Esophagus squamous epithelium (tissue), 5 donors: ENCODE data around the gene PTPN1. TPM values are rescaled to one million over a fixed set of nuclear protein-coding genes. Genes with fewer than 3 reads are reported as not detected.
A peak's percentile ranks its signal among the peaks of the same experiment; 100 is the strongest.

Source experiments
- DNase-seq: peaks from one replicate; lab custom pipeline; 2025; lab: John Stamatoyannopoulos, UW
- H3K27ac ChIP-seq, 4 donors: fragments of 200-600 bp; sonication (generic); one replicate each; pipeline ENCODE4 v1.5.1; 2016 to 2019; ENCODE audit warnings: mild to moderate bottlenecking in 1 of 4
- H3K27me3 ChIP-seq, 4 donors: fragments of 200-600 bp; sonication (generic); 1 replicate in 3 of 4; 2 replicates in 1 of 4; pipeline versions ENCODE4 v1.5.1 to v1.6.0; 2017 to 2021; ENCODE audit warnings: antibody characterized with exemption in 1 of 4
- H3K36me3 ChIP-seq, 3 donors: fragments of 200-600 bp; sonication (generic); one replicate each; pipeline ENCODE4 v1.5.1; 2016 to 2019
- H3K4me1 ChIP-seq, 3 donors: fragments of 200-600 bp; sonication (generic); one replicate each; pipeline ENCODE4 v1.5.1; 2017 to 2019
- H3K4me3 ChIP-seq, 4 donors: fragments of 200-600 bp; sonication (generic); 1 replicate in 3 of 4; 2 replicates in 1 of 4; pipeline ENCODE4 v1.5.1; 2016 to 2019; ENCODE audit warnings: mild to moderate bottlenecking in 2 of 4, moderate library complexity in 1 of 4
- H3K9me3 ChIP-seq, 3 donors: fragments of 200-600 bp; sonication (generic); one replicate each; pipeline ENCODE4 v1.5.1; 2016 to 2019
- POLR2A ChIP-seq, 4 donors: fragments of 450-650 bp; IDR thresholded peaks; one replicate each; pipeline ENCODE4 v1.6.1; 2017; ENCODE audit warnings: antibody characterized with exemption in 4 of 4, mild to moderate bottlenecking in 4 of 4, moderate library complexity in 3 of 4
- WGBS, 2 donors: methylation state at CpG; one replicate each; pipeline ENCODE4 v1.1.5; 2018; 5-methylcytosine and 5-hydroxymethylcytosine counted together
- intact Hi-C: fragments of 100-400 bp; cut with DNase I; formaldehyde crosslinking; loops from one replicate; pipeline ENCODE4 v1.15.0; 2022
- total RNA-seq, 4 donors: library from RNA; depleted of rRNA; stranded (reverse); fragments of >200 nt; gene quantifications; one replicate each; pipeline ENCODE4 v1.1.0, GENCODE V29; 2016
- TF ChIP-seq, protein P1 (sequence below), 6 experiments: fragments of 450-650 bp in 4 of 6; fragments of 200-600 bp in 2 of 6; sonication (generic) in 2 of 6; IDR thresholded peaks; one replicate each; pipeline ENCODE4 v1.5.1; 2016 to 2019; ENCODE audit warnings: antibody characterized with exemption in 6 of 6, mild to moderate bottlenecking in 4 of 6, moderate library complexity in 4 of 6
- donor health status: DM: yes; HTN: yes; CAD: no.

Gene PTPN1
- total RNA-seq, 4 donors from 2014 or later: 23.6 to 30.6 (median 29.0) TPM

DNA sequence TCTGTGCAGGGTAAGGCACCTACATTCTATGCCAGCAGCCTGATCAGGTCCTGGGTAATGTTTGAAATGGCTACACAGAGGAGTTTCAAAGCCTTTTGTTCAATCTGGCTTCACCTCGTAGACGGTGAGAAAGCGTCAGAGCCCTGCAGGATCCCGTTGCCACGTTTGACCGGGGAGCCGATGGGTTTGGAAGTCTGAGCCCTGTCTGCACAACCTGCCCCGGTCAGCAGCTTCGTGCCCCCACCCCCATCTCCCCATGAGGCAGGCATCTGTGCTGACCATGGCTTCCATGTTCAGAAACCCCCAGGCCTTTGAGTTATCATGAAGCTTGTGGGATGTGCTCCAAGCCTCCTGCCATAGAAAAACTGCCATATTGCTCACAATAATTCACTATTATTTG, 63.9 kb downstream of the PTPN1 start:
- Histone ChIP-seq H3K27me3 (no peaks in the 10 kb centered on the region), H3K36me3 (peaks cover 14 to 100% (median 18%) of the 10 kb centered on the region in 3 donors), H3K27ac (no peak overlapping the region), H3K9me3 (no peaks in the 10 kb centered on the region), H3K4me3 (no peak overlapping the region), H3K4me1 (peaks cover 9 to 74% (median 10%) of the 10 kb centered on the region in 3 donors)
- intact Hi-C loops: no loop called here
- no peak for DNase-seq
- TF ChIP-seq POLR2A (IDR thresholded peaks at IDR 0.05): no peak
- TF ChIP-seq, protein P1, sequence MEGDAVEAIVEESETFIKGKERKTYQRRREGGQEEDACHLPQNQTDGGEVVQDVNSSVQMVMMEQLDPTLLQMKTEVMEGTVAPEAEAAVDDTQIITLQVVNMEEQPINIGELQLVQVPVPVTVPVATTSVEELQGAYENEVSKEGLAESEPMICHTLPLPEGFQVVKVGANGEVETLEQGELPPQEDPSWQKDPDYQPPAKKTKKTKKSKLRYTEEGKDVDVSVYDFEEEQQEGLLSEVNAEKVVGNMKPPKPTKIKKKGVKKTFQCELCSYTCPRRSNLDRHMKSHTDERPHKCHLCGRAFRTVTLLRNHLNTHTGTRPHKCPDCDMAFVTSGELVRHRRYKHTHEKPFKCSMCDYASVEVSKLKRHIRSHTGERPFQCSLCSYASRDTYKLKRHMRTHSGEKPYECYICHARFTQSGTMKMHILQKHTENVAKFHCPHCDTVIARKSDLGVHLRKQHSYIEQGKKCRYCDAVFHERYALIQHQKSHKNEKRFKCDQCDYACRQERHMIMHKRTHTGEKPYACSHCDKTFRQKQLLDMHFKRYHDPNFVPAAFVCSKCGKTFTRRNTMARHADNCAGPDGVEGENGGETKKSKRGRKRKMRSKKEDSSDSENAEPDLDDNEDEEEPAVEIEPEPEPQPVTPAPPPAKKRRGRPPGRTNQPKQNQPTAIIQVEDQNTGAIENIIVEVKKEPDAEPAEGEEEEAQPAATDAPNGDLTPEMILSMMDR (IDR thresholded peaks at IDR 0.05): no peak
- 77 to 87% methylated on average over 7 of the region's 9 CpGs for WGBS, 2 donors

DNA sequence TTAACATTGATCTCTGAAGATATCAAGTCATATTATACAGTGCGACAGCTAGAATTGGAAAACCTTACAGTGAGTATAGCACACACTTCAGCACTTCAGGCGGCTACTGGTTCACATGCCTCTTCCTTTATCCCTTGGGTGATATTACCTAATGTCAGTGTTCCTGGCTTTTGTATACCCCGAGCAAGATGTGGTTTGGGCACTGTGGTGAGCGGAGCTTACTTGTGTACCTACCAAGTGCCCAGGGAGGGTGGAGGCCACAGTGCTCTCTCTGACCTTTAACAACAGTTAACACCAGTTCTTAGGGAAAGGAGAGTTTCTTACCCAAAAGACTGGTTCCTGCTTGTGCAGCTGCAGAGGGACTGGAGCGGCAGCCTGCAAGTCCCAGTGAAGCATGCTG, 64.4 kb downstream of the PTPN1 start:
- Histone ChIP-seq H3K4me1 (peaks cover 7 to 70% (median 10%) of the 10 kb centered on the region in 3 donors), H3K27me3 (no peaks in the 10 kb centered on the region), H3K4me3 (no peak overlapping the region), H3K9me3 (no peaks in the 10 kb centered on the region), H3K27ac (no peak overlapping the region), H3K36me3 (peaks cover 17 to 100% (median 18%) of the 10 kb centered on the region in 3 donors)
- DNase-seq: no peak
- intact Hi-C loops: no loop called here
- 90 to 91% methylated on average over 4 to 5 of the region's 5 CpGs for WGBS, 2 donors
- no peak for TF ChIP-seq POLR2A (IDR thresholded peaks at IDR 0.05)
- TF ChIP-seq, protein P1 (IDR thresholded peaks at IDR 0.05): no peak

DNA sequence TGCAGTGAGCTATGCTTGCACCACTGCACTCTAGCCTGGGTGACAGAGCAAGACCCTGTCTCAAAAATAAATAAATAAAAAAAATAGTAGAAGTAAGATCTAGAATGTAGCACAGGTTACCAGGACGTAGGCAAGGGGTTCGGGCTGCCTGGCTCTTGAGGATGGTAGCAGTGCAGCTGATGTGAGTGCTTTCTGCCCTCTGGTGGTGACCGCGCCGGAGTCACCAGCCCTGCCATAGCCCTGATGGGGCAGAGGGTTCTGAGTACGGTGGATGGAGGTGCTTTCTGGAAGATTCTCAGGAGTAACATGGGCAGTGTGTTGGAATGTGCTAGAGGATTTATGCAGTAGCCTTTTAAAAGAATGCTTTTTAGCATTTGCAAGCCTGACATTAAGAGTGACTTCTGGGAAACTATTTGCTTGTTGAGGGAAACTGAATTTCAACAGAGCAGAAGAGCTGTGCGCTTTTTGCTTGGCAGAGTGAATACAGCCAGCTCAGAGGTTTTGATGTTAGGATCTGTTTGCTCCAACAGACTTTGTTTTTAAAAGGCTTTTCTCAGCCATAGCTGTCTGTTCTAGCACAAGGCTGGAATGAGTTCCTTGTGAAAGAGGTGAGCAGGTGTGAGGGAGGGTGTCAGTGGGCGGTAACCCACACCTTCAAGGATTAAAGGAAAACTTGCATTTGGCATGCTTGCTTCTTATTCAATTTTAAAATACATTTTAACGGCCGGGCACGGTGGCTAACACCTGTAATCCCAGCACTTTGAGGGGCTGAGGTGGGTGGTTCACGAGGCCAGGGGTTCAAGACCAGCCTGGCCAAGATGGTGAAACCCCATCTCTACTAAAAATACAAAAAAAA, 65.9 kb downstream of the PTPN1 start:
- Histone ChIP-seq H3K27me3 (no peaks in the 10 kb centered on the region), H3K36me3 (peaks cover 21 to 100% (median 30%) of the 10 kb centered on the region in 3 donors), H3K4me1 (peaks cover 7 to 54% (median 10%) of the 10 kb centered on the region in 3 donors), H3K9me3 (no peaks in the 10 kb centered on the region), H3K4me3 (no peak overlapping the region), H3K27ac (peak overlapping the region in 2 of 4 donors; percentile 1 to 42)
- intact Hi-C loops: loop anchor here (5.0 kb wide), 2 partner anchors 99 to 394 kb away; no protein-coding TSS in a partner anchor
- no peak for TF ChIP-seq POLR2A (IDR thresholded peaks at IDR 0.05)
- TF ChIP-seq, protein P1 (IDR thresholded peaks at IDR 0.05): peak; percentile 46 to 88 (median 80)
- DNase-seq: no peak
- 39 to 40% methylated on average over 12 of the region's 12 CpGs for WGBS, 2 donors

DNA sequence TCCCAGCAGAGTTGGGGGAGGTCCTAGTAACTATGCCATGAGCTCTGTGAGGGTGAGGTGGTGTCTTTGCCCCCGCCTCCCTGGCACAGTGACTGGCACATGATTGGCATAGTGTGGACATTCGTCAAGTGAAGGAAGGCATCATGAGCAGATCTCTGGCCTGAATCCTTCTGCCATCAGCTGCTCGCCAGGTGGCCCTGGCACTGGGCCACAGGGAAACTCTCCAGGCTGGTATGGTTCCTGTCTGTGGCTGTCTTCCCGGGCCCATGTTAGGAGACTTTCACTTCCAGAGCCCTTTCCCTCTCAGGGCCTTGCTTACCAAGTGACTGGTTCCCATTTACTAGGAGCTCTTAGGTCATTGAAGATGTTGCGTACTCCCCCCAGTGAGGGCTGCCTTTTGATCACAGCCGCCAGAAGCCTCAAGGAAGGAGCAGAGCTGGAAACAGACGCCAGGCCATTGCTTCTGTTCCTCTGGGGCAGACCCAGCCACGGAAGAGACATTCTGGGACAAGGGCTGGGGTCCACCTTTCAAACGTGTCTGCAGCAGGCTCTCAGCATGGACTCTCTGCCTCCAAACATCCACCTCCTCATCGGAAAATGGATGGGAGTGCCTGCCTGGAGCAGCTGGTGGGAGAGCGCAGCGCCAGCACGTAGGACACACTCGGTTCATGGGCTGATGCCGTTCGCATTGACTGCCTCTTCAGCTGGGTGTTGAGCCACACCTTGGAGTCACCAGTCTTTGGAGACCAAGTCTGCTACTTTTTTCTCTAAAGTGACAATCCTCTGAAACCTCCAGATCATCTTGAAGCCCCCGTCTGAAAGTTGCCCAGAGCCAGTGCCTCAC, 67.2 kb downstream of the PTPN1 start:
- no peak for DNase-seq
- 57 to 73% methylated on average over 6 to 14 of the region's 17 CpGs for WGBS, 2 donors
- intact Hi-C loops: loop anchor here (5.0 kb wide), 2 partner anchors 100 to 395 kb away; no protein-coding TSS in a partner anchor
- TF ChIP-seq, protein P1 (IDR thresholded peaks at IDR 0.05): no peak
- no peak for TF ChIP-seq POLR2A (IDR thresholded peaks at IDR 0.05)
- Histone ChIP-seq H3K9me3 (no peaks in the 10 kb centered on the region), H3K27ac (peak overlapping the region in 3 of 4 donors; percentile 0 to 13 (median 9)), H3K4me1 (peaks cover 7 to 46% (median 14%) of the 10 kb centered on the region in 3 donors), H3K27me3 (no peaks in the 10 kb centered on the region), H3K36me3 (peaks cover 27 to 100% (median 41%) of the 10 kb centered on the region in 3 donors), H3K4me3 (no peak overlapping the region)
